MCF 10A (cell line): ENCODE results near the gene SLC6A12. TPM values are rescaled to one million over a fixed set of nuclear protein-coding genes. Genes with fewer than 3 reads are reported as not detected.

Experiments used
- BruUV-seq: library from RNA; stranded (reverse); fragments of 400-500 nt; replicated peaks from 2 replicates; lab custom pipeline; 2021; lab: Mats Ljungman, UMichigan
- CTCF ChIA-PET: fragments of 300-600 bp; sonication (Branson Sonifier 250); formaldehyde crosslinking; extraction: SDS; loops from one replicate; lab custom pipeline; 2021; ENCODE audit warnings: antibody characterized with exemption, inconsistent platforms; lab: Yijun Ruan, JAX
- POLR2A ChIA-PET: fragments of 300-600, 350-650 bp; sonication (Branson Sonifier 250); formaldehyde crosslinking; extraction: SDS; loops from one replicate; lab custom pipeline; 2020; ENCODE audit warnings: antibody characterized with exemption, inconsistent platforms; lab: Yijun Ruan, JAX
- DNase-seq: peaks from one replicate; pipeline ENCODE4 v3.0.0-alpha.2; 2018; ENCODE audit not compliant: unreplicated experiment
- H3K27ac Mint-ChIP-seq: one replicate; pipeline ENCODE4 v1.8.0; 2022; ENCODE audit warnings: mild to moderate bottlenecking, low read depth, mixed read lengths; ENCODE audit not compliant: unreplicated experiment
- H3K27me3 Mint-ChIP-seq: one replicate; pipeline ENCODE4 v1.8.0; 2022; ENCODE audit warnings: mixed read lengths; ENCODE audit not compliant: insufficient read depth, unreplicated experiment
- H3K36me3 Mint-ChIP-seq: one replicate; pipeline ENCODE4 v1.8.0; 2022; ENCODE audit warnings: mild to moderate bottlenecking, moderate library complexity, mixed read lengths; ENCODE audit not compliant: insufficient read depth, unreplicated experiment
- H3K4me1 Mint-ChIP-seq: one replicate; pipeline ENCODE4 v1.8.0; 2022; ENCODE audit warnings: mixed read lengths; ENCODE audit not compliant: insufficient read depth, unreplicated experiment
- H3K4me3 Mint-ChIP-seq: one replicate; pipeline ENCODE4 v1.8.0; 2022; ENCODE audit warnings: mild to moderate bottlenecking, moderate library complexity, mixed read lengths; ENCODE audit not compliant: unreplicated experiment
- H3K9me3 Mint-ChIP-seq: one replicate; pipeline ENCODE4 v1.8.0; 2022; ENCODE audit warnings: mixed read lengths; ENCODE audit not compliant: unreplicated experiment
- intact Hi-C: fragments of 100-400 bp; cut with micrococcal nuclease; formaldehyde crosslinking; loops from 2 replicates; pipeline ENCODE4 v1.14.1; 2022
- total RNA-seq: library from RNA; stranded (reverse); gene quantifications from 2 replicates; pipeline ENCODE4 v1.2.3, GENCODE V29; 2022
- TF ChIP-seq, protein P1 (sequence below): fragments of 200-600 bp; IDR thresholded peaks from one replicate; pipeline ENCODE4 v1.8.0; 2022; ENCODE audit warnings: antibody characterized with exemption, mild to moderate bottlenecking; ENCODE audit not compliant: unreplicated experiment

The SLC6A12 gene
- total RNA-seq, 1 experiment from 2014 or later, result not detected

- BruUV-seq, result no TSS peak
- Mint-ChIP-seq H3K27me3 (peaks cover 66% of the 10 kb centered on the region), H3K4me3 (no peak overlapping the region), H3K36me3 (no peaks in the 10 kb centered on the region), H3K9me3 (peaks cover 14% of the 10 kb centered on the region), H3K27ac (no peak overlapping the region), H3K4me1 (no peaks in the 10 kb centered on the region)
- no peak for DNase-seq
- CTCF ChIA-PET, result interaction anchor here (0.6 to 1.2 kb wide), 3 partner anchors 9 to 124 kb away, joined by 3 to 5 read pairs (median 3); no protein-coding TSS in a partner anchor
- TF ChIP-seq, protein P1, sequence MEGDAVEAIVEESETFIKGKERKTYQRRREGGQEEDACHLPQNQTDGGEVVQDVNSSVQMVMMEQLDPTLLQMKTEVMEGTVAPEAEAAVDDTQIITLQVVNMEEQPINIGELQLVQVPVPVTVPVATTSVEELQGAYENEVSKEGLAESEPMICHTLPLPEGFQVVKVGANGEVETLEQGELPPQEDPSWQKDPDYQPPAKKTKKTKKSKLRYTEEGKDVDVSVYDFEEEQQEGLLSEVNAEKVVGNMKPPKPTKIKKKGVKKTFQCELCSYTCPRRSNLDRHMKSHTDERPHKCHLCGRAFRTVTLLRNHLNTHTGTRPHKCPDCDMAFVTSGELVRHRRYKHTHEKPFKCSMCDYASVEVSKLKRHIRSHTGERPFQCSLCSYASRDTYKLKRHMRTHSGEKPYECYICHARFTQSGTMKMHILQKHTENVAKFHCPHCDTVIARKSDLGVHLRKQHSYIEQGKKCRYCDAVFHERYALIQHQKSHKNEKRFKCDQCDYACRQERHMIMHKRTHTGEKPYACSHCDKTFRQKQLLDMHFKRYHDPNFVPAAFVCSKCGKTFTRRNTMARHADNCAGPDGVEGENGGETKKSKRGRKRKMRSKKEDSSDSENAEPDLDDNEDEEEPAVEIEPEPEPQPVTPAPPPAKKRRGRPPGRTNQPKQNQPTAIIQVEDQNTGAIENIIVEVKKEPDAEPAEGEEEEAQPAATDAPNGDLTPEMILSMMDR, result no peak
- POLR2A ChIA-PET, result no interaction called here
- intact Hi-C loops, result no loop called here
Measured at GRCh38 chr12:230925-231671, 17.1 kb upstream of the SLC6A12 start.

DNA sequence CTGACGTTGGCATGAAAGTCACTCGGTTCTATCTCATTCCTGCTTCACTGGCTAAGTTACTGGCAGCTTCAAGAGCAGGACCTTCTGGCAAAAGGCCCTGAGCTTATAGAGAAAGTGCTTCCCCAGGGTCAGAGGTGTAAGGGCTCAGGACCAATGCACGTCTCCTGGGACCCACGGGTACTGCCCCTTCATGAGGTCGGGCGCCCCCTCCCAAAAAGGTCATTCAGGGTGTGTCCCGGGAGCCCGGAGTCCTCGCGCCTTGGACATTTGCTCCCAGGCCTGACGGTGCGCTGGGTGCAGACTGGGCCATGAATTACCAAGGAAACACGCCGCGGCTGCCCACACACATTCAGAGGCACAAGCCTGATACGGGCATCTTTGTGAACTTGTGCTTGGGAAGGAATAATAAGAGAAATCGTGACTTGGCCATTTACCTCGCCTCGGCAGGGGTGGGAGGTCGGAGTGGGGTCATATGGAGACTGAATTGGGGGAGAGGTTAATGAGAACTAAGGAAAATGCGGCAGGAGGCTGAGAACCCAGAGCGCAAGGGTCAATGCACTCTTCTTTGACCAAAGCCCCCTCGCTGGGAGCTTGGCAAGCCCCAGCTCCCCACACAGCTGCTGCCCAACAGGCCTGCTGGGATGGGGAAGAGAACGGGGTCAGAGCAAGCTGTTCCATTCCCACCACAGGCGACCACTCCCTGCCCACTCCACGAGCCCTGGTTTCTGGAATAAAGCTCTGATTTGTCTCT lies 15.7 kb upstream of the SLC6A12 start:
- no TSS peak for BruUV-seq
- Mint-ChIP-seq H3K36me3 (no peaks in the 10 kb centered on the region), H3K4me1 (no peaks in the 10 kb centered on the region), H3K4me3 (no peak overlapping the region), H3K9me3 (no peaks in the 10 kb centered on the region), H3K27me3 (peaks cover 67% of the 10 kb centered on the region), H3K27ac (no peak overlapping the region)
- TF ChIP-seq, protein P1, result no peak
- no peak for DNase-seq
- POLR2A ChIA-PET, result no interaction called here
- intact Hi-C loops, result no loop called here
- CTCF ChIA-PET, result interaction anchor here (1.2 to 2.4 kb wide), 2 partner anchors 8 to 10 kb away, joined by 5 to 9 read pairs; no protein-coding TSS in a partner anchor

- ChIA-PET POLR2A (no interaction called here), CTCF (interaction anchor here (0.5 to 2.4 kb wide), 2 partner anchors 9 to 64 kb away, joined by 3 to 9 read pairs; no protein-coding TSS in a partner anchor)
- Mint-ChIP-seq H3K4me1 (no peaks in the 10 kb centered on the region), H3K27ac (no peak overlapping the region), H3K27me3 (peaks cover 67% of the 10 kb centered on the region), H3K9me3 (no peaks in the 10 kb centered on the region), H3K36me3 (no peaks in the 10 kb centered on the region), H3K4me3 (no peak overlapping the region)
- intact Hi-C loops, result no loop called here
- BruUV-seq, result no TSS peak
- DNase-seq, result no peak
- TF ChIP-seq, protein P1, result no peak
Measured at GRCh38 chr12:228846-229200, 14.9 kb upstream of the SLC6A12 start.
